Measurements from ENCODE around the gene ZBTB17.

DNA sequence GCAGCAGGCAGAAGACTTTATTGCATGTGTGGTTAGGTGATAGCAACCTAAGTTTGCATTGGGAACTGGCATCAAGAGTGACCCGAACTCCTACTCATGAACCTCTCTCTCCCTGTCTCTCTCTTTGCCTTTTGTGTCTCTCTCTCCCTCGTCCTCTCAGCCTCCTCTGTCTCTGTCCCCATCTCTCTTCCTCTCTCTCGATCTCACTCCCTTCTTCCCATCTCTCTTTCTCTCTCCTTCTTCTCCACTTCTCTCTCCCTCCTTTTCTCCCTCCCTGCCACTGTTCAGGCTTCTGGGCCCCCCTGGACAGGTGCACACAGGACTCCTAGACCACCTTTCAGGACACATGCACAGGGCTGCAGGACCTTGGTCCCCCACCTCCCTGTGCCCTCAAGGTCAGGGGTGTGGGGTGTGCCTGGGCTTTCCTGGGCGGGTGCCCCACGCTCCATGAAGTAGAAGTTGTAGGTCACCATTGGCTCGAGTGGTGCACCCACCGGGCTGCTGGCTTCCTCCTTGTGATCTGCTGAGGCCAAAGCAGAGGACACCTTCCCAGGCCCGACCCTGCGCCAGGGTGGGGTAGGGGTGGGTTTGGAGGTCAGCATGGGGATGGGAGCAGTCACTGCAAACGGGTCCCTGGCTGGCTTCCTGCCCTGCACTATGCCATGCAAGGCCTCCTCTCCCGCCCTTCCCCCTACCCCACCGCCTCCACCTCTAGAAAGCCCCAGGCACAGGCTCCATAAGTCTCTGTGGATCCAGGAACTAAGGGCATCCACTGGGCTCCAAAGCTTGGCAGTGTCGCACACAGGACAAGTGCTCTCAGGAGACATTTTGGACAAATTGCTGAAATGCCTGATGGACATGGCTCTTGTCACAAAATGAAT, 13.2 kb upstream of the ZBTB17 start:
- TF ChIP-seq, protein P1, sequence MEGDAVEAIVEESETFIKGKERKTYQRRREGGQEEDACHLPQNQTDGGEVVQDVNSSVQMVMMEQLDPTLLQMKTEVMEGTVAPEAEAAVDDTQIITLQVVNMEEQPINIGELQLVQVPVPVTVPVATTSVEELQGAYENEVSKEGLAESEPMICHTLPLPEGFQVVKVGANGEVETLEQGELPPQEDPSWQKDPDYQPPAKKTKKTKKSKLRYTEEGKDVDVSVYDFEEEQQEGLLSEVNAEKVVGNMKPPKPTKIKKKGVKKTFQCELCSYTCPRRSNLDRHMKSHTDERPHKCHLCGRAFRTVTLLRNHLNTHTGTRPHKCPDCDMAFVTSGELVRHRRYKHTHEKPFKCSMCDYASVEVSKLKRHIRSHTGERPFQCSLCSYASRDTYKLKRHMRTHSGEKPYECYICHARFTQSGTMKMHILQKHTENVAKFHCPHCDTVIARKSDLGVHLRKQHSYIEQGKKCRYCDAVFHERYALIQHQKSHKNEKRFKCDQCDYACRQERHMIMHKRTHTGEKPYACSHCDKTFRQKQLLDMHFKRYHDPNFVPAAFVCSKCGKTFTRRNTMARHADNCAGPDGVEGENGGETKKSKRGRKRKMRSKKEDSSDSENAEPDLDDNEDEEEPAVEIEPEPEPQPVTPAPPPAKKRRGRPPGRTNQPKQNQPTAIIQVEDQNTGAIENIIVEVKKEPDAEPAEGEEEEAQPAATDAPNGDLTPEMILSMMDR (IDR thresholded peaks at IDR 0.05), result no peak
- TF ChIP-seq, protein P2, sequence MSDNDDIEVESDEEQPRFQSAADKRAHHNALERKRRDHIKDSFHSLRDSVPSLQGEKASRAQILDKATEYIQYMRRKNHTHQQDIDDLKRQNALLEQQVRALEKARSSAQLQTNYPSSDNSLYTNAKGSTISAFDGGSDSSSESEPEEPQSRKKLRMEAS (IDR thresholded peaks at IDR 0.05), result no peak
- TF ChIP-seq ZFP36 (IDR thresholded peaks at IDR 0.05; ENCODE audit: borderline replicate concordance, partially characterized antibody), result no peak
- no peak for TF ChIP-seq CHD2 (IDR thresholded peaks at IDR 0.05; ENCODE audit: low read length, partially characterized antibody)
